ENCODE results near the gene TIMM17A. TPM values are rescaled to one million over a fixed set of nuclear protein-coding genes. Genes with fewer than 3 reads are reported as not detected.
"Not testable (repeated sequence)": the region's sequence is repeated elsewhere in the genome, so short reads cannot be mapped to it uniquely, and the experiment has no call there.

The TIMM17A gene
- total RNA-seq, 1 donor from 2014 or later: 54.0 TPM

DNA sequence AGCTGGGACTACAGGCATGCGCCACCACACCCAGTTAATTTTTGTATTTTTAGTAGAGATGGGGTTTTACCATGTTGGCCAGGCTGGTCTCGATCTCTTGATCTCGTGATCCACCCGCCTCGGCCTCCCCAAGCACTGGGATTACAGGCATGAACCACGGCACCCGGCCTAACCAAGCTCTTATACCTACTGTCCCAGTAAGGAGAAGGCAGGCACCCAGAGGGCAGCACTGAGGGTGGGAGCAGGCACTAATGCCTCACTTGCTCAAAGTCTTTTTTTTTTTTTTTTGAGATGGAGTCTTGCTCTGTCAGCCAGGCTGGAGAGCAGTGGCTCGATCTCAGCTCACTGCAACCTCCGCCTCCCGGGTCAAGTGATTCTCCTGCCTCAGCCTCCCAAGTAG is 15.0 kb upstream of the TIMM17A start:
- not testable (repeated sequence) for DNase-seq

DNA sequence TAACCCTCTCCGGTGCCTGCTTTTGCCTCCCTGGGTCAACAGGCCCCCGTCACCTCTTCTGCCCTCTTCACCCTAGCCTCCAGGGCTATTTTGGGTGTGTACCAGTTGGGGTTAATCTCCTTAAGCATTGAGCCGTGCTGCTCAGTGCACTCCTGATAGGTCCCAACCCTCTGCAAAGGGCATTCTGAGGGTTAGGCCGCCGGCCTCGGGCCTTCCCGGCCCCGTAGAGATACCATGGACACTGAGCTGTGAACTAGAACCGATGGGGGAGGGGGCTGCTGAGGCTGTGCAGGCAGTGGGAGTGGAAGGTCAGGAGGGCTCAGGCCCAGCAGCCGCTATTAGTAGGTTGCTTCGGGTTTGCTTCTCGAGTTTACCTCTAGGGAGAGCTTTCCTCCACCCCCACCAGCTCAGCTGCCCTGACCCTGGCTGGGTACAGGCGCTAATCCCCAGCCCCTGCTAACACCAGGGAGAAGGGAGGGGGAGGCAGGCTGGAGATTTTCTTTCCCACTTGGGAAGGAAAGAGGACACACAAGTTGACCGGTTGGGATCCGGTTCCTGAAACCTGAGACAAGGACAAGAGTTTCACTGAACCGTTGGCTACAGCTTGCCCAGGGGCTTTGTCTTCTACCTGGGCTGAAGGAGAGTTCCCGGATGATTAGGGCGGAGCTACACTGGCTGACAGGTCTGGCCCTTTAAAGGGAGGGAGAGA is 13.7 kb upstream of the TIMM17A start:
- DNase-seq: no peak

DNA sequence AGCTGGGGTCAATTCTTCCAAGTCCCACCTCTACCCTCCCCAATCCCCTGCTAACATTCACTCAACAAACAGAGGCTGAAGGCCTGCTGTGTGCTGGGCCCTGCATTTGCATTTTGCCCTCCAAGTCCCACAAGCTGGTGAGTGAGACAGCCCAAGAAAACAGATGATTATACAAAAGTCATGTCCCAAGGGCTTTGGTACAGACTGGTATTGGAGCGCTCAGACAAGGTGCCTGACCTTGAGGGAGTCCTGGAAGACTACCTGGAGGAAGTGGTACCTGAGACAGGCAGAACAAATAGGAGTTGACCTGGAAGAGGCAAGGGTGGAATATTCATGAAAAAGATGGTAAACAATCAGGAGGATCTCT is 13.2 kb upstream of the TIMM17A start:
- no peak for DNase-seq

DNA sequence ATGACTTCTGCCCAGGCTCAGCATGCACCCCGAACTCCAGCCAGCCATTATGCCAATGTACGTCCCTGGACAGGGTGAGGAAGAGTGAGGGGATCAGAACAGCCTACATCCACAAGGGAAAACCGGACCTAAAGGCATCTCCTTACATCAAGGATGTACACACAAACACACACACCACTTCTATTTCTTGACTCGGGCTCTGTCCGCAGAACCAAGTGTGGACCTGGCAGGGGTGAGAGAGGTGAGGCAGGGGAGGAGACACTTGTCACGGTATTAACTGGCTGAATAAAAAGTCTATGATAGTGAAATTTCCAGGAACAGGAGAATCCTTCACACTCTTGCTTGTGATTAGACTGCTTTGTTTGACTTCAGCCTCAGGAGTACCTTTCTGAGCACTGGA is 11.3 kb upstream of the TIMM17A start:
- no peak for DNase-seq

DNA sequence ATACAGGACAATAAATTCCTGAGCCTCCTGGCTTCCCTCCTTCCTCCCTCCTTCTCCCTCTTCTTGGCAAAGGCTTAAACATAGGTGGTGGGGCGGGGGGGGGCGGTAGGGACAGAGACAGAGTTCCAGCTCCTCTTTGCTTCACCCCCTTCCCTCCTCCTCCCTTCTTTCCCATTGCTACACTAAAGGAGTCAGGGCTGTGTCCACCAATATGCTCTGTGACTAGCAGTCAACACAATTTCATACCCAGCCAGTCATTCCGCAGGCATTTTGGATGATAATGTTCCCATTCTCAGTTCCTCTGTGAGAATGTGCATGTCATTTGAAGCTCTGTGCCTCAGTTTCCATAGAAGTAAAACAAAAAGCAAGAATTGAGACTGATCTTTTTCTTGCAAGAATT is 10.7 kb upstream of the TIMM17A start:
- DNase-seq: no peak

DNA sequence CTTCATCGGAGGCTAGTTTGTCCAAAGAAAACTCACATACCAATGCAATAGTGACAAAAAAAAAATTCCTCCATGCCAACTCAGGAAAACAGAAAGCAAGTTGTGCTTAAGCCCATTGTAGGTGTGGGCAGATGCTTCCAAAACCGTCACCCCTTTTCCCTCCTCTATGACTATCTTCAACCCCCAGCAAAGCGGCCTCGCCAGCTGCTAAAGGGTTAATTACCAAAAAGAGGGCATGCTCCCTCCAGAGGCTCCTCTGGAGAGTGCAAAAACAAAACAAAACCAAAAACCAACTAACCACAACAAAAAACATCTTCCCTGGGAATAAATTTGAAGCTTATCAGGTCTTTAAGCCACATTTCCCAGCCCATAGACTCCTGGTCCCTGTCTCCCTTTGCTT is 10.1 kb upstream of the TIMM17A start:
- no peak for DNase-seq

DNA sequence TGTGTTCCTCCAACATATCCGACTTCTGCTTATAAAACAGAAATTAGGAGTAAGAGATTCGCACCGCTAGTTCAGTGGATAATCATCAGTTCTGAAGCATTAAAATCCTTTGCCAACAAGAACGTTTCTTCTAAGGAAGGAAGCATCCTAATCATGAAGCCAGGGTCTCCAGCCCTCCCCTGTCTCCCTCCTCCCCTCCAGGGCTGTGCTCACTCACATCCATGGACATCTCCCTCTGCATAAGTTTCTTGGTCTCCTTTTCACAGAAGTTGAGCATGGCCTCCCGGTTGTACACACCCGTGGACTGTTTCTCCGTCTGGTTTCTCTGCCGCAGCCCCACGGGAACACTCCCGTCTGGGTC is 9.5 kb upstream of the TIMM17A start:
- no peak for DNase-seq

DNA sequence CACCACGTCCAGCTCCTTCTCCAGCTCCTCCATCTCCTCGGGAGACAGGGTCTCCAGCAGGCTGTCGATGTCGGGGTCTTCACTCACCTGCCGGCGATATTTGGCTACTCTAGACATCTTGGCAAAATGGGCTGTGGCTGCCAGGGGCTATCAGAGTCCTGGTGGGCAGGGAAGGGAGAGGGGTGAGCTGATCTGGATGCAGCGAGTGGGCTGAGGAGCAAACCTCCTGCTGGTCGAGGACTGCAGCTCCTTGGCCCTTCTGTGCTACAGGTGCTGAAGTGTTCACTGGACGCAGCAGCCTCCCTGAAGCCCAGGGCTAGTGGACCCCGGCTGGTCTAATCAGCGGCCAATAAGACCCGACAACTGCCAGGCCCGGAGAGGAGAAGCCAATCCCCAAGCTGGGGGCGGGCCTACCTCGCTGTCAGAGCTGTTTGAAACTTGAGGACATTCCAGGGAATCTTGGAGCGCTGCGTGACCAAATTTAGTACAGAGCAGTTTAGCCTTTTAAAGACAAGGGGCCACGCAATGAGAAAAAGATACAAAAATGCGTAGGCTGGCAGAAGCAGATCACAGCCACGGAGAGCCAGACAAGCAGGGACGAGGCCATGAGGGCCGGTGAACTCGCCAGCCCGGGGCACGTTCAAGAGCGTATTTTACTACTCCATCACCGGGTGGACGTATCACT is 8.9 kb upstream of the TIMM17A start, which contains the start of gene LMOD1:
LMOD1 (minus strand) TSS at position 325 of the 685 bp plus-strand sequence; CDS start at position 117, 208 bp downstream.
- DNase-seq: peak; percentile 60

DNA sequence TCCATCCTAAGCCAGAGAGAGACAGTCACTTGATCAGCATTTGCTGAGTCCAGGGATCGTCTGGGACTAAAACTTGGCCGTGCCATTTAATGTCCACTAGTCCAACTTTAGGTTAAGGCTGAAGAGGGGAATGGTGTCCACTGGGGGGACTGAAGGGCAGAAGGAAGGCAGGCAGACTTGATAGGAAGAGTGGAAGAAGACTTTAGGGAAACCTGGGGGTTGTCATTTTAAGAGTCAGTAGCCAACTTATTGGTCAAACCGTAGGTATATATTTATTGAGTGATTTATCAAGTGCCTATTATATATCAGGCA is 7.7 kb upstream of the TIMM17A start:
- DNase-seq: no peak

DNA sequence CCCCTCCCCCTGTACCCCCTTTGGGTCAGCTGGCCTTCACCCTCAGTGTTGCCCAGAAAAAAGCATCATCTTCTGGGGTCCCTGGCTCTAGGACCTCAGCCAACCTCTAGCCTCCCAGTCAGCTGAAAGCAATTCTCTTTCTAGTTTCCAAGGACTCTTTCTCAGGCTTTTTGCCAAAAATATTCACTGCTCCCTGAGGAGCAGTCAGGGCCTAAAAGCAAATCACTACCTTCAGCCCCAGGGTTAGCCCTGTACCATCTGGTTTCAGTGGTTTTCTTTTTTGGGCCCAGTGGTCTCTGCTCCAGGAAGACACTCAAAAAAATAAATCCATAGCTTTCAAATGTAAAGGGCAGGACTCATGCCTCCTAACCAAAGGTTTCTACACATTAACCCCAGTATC is 5.8 kb upstream of the TIMM17A start:
- DNase-seq: no peak

DNA sequence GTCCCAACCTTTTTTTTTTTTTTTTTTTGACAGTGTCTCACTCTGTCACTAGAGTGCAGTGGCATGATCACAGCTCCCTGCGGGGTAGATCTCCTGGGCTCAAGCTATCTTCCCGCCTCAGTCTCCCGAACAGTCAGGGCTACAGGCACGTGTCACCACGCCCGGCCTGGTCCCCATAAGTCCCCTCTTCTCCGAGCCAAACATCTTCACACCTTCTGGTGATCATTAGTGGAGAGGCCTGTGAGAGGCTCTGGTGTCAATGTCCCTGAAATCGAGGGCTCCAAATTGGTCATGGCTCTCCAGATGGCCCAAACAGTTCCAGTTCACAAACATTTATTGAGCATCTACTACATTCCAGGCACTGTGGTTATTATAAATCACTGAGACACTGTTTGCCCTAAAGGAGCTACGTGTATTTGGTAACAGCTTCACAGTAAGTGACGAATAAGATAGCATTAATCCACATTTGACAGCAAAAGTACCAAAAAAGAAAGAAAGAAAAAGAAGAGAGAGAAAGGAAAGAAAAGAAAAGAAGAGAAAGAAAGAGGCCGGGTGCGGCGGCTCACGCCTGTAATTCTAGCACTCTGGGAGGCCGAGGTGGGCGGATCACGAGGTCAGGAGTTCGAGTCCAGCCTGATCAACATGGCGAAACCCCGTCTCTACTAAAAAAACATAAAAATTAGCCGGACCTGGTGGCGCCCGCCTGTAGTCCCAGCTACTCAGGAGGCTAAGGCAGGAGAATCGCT is 867 bp upstream of the TIMM17A start:
- no peak for DNase-seq

DNA sequence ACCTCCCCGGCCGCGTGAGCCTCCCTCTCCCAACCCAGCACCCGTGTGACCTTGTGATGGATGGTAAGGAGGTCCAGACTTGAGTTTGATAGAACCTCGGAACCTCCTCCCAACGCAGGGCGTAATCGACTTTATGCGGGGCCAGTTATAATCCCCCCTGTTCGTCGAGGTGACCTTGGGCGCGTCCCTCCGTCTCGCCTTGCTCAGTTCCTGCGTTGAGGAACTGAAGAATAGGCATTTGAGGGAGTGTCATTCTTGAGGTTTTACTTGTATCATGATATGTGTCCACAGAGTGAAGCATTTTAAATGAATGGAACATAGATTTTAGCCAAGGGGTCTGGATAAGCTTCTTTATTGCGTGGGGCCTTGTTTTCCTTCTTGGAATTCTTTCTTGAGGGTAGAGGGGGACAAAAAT is 433 bp downstream of the TIMM17A start:
- DNase-seq: no peak

DNA sequence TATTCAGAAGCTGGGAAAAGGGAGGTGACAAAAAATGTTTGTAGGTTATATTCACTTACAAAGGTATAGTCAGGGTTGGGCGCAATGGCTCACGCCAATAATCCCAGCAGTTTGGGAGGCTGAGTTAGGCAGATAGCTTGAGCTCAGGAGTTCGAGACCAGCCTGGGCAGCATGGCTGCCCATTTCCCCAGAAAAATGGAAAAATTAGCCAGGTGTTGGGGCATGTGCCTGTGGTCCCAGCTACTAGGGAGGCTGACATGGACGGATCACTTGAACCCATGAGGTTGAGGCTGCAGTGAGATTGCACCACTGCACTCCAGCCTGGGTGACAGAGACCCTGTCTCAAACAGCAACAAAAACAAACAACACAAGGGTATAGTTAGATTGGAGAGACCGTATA is 3.0 kb downstream of the TIMM17A start:
- no peak for DNase-seq

DNA sequence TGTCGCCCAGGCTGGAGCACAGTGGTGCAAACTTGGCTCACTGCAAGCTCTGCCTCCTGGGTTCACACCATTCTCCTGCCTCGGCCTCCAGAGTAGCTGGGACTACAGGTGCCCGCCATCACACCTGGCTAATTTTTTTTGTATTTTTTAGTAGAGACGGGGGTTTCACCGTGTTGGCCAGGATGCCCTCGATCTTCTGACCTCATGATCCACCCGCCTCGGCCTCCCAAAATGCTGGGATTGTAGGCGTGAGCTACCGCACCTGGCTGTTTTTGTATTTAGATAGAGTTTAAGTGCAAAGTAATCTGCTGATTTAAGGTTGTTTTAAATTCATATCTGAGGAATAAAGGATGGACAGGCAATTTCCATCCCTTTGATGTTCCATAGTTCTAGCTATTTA is 7.1 kb downstream of the TIMM17A start:
- not testable (repeated sequence) for DNase-seq

DNA sequence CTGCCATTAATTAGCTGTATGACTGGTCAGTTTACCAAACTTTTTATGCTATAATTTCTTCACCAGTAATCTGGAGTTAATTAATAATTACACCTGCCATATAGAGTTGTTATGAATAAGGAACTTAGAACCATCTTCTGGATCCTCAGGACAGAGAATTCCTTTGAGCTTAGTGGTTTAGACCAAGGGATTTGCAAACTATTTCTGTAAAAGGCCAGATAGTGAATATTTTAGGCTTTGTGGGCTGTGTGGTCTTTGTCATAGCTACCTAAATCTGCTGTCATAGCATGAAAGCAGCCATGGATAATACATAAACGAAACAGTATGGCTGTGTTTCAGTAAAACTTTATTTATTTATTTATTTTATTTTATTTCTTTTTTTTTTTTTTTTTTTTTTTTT is 9.0 kb downstream of the TIMM17A start:
- no peak for DNase-seq

DNA sequence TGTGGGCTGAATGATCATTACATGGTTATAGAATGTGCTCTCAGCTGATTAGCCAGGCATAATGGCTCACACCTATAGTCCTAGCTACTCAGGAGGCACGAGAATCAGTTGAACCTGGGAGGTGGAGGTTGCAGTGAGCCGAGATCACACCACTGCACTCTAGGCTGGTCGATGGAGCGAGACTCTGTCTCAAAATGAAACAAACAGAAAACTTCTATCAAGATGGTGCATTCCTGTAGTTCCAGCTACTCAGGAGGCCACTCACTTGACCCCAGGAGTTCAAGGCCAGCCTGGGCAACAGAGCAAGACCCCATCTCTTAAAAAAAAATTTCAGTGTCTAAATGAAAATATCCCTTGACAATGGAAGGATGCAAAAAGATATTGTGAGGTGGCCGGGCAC is 10.9 kb downstream of the TIMM17A start:
- no peak for DNase-seq

DNA sequence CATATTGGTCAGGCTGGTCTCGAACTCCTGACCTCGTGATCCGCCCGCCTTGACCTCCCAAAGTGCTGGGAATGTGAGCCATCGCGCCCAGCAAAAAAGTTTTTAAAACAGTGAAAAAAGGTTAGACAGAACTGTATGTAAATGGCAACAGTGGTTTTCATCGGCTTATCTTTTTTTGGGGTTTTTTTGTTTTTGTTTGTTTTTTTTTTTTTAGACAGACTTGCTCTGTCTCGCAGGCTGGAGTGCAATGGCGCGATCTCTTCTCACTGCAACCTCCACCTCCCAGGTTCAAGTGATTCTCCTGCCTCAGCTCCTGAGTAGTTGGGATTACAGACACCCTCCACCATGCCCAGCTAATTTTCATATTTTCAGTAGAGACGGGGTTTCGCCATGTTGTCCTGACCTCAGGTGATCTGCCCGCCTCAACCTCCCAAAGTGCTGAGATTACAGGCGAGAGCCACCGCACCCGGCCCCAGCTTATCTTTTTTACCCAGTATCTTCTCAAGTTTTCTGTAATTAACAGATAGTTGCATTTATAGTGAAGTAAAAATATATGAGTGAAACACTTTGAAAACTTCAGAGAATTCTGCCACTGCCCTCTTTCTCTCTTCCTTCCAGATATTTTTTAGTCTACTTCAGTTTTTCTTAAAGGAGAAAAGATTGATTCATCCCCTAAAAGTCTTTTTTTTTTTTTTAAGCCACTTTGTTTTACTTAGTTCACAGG is 13.1 kb downstream of the TIMM17A start:
- DNase-seq: no peak

DNA sequence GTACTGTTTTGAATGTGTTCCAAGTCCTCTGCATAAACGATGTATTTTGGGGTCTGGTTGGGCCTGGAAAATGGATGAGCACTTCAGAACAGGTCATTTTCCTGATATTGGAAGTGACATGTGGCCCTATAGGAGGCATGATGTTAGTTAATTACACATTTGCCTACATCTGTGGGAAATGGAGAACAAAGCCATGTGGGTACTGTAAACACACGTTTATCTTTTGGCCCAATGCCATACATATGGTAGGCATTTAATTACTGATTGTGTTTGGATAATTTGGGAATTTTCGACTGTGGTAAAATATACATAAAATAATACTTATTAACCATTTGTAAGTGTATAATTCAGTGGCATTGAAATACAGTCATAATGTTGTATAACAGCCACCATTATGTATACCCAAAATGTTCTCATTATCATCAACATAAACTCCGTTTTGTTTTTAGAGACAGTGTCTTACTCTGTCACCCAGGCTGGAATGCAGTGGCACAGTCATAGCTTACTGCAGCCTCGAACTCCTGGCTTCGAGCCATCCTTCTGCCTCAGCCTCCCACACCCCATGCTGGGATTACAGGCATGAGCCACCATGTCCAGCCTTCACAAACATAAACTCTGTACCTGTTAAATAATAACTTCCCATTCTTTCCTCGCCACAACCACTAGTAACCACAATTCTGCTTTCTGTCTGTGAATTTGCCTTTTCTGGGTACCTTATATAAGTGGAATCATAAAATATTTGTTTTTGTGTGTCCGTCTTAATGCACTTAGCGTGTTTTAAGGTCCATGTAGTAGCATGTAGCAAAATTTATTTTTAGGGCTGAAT is 15.2 kb downstream of the TIMM17A start:
- DNase-seq: no peak

DNA sequence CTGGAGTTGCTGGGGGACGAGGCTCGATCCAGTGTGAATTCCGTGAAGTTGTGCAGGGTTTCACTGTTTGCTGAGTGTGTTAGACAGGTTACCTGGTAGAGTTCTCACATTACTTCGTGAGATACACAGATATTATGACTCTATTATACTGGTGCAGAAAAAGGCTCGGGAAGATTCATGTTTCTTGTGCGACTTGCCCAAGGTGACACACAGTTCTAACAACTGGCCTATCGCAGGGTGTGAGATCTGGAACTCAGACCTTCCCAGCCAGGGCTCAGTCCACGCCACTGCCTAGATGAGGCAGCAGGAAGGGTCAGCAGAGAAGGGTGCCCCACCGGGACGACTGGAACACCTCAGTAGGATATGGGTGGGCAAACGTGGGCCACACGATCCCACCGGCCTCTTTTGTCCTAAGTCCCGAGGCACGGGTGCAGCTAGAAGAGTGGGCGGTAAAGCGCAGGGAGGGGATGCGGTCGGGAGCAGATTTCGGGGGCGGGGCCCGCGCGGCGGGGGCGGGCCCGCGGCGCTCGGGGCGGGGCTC is 26.8 kb downstream of the TIMM17A start:
- DNase-seq: peak; percentile 62

DNA sequence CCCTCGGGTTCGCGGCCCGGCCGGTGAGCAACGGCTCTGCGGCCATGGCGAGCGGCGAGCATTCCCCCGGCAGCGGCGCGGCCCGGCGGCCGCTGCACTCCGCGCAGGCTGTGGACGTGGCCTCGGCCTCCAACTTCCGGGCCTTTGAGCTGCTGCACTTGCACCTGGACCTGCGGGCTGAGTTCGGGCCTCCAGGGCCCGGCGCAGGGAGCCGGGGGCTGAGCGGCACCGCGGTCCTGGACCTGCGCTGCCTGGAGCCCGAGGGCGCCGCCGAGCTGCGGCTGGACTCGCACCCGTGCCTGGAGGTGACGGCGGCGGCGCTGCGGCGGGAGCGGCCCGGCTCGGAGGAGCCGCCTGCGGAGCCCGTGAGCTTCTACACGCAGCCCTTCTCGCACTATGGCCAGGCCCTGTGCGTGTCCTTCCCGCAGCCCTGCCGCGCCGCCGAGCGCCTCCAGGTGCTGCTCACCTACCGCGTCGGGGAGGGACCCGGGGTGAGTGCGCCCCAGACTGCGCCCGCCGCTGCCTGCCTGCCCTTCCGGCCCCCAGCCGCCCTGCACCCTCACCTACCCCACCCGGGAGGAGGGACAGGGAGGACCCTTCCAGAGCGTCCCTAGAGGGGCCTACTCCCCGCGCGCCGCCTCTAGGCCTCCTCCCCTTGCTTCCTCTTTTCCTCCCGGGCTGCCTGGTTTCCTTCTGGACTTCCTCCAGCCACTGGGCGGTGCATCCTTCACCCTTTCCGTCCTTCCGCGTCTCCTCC is 27.5 kb downstream of the TIMM17A start, which contains the start of gene RNPEP:
RNPEP (plus strand) TSS at position 26 of the 757 bp plus-strand sequence; CDS start at position 45, 19 bp downstream.
- peak; percentile 46 for DNase-seq

DNA sequence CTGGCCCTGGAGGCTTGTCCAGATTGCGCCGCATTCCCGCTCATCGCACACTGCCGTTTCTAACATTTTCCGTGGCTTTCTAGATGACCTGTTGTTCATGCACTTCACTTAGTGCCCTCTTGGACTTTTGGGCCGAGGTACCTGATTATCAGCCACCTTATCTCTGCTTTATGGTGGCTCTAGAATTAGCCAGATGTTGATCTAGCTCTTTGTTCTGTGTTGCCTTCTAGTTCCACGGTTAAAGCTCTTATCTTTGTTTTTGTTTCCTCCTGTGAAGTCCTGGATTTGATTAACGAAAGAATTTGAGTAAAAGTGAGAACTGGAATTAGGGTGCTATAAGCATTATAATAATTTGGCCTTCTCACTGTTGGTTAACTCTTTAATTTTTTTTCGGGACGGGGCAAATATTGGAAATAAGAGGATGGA is 28.1 kb downstream of the TIMM17A start:
- no peak for DNase-seq

Data from occipital lobe (tissue), 2 donors.